ENCODE results near the gene F5. TPM values are rescaled to one million over a fixed set of nuclear protein-coding genes. Genes with fewer than 3 reads are reported as not detected.

Gene F5
- total and polyA plus RNA-seq, 2 experiments from 2014 or later, result 0.01 TPM; not detected in 1

DNA sequence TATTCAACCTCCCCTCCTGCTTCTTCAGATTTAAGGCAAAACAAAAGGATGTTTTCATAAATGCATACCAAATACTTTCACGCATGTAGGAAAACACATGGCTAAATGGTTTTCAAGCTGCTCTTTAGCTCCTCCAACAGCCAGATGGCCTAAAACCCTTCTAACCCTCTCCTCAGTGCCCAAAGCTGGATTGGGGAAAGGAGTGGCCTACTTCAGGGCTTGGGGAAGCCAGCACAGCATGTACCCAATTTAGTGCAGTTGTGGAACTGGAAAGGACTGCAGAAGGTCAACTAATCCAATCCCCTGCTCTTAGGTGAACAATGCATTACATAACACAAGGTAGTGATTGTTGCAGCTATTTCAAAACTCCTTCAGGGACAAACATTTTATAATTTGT lies 9.3 kb downstream of the F5 start:
- TF ChIP-seq, protein P1, sequence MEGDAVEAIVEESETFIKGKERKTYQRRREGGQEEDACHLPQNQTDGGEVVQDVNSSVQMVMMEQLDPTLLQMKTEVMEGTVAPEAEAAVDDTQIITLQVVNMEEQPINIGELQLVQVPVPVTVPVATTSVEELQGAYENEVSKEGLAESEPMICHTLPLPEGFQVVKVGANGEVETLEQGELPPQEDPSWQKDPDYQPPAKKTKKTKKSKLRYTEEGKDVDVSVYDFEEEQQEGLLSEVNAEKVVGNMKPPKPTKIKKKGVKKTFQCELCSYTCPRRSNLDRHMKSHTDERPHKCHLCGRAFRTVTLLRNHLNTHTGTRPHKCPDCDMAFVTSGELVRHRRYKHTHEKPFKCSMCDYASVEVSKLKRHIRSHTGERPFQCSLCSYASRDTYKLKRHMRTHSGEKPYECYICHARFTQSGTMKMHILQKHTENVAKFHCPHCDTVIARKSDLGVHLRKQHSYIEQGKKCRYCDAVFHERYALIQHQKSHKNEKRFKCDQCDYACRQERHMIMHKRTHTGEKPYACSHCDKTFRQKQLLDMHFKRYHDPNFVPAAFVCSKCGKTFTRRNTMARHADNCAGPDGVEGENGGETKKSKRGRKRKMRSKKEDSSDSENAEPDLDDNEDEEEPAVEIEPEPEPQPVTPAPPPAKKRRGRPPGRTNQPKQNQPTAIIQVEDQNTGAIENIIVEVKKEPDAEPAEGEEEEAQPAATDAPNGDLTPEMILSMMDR (IDR thresholded peaks at IDR 0.05; ENCODE audit: low read depth, low read length), result no peak
- DNase-seq (ENCODE audit: low read depth in 1 of 2, low spot score in 1 of 2), result no peak
- H3K27me3 ChIP-seq, result no peaks in the 10 kb centered on the region

DNA sequence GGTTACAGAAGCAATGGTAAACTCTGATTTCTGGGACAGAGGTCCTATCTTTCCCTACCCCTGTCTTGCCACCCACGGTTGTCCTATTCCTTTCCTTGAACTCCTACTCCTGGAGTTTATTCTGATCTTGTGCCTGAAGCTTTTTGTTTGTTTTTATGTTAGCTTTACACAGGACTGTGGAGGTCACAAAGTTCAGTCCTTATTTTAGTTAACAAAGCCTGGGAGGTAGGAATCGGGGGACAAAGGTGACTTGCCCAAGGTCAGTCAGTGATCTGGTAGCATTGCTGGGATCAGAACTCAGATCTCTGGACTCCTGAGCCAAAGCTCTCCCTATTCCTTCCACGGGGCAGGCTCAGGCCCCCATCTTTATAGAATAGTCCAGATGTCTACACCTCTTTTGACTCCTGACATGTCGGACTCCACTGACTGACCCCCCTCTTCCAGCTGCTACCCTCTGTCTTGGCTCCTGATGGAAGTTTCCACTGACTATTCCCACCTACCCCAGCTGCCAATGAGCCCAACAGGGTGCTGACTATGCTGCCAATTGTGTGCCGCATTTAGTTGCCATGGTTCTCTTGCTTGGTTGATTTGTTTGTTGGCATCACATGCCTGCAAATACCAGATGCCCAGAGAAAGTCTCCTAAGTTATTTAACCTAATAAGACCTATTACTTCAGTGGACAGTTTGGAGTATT lies 9.9 kb downstream of the F5 start:
- Histone ChIP-seq H3K9me3 (ENCODE audit: low read depth) (no peaks in the 10 kb centered on the region), H3K27me3 (no peaks in the 10 kb centered on the region), H3K27ac (no peak overlapping the region), H3K36me3 (no peaks in the 10 kb centered on the region), H3K4me1 (ENCODE audit: low read depth) (no peaks in the 10 kb centered on the region), H3K4me3 (no peak overlapping the region)
- DNase-seq (ENCODE audit: low read depth in 1 of 2, low spot score in 1 of 2), result no peak
- TF ChIP-seq, protein P1 (IDR thresholded peaks at IDR 0.05; ENCODE audit: low read depth, low read length), result no peak

More for the DNA sequence above, 9.3 kb downstream of the F5 start:
- Histone ChIP-seq H3K4me3 (no peak overlapping the region), H3K4me1 (ENCODE audit: low read depth) (no peaks in the 10 kb centered on the region), H3K9me3 (ENCODE audit: low read depth) (no peaks in the 10 kb centered on the region), H3K27ac (no peak overlapping the region), H3K36me3 (no peaks in the 10 kb centered on the region)

GRCh38 chr1:169574336-169574735 lies 11.9 kb downstream of the F5 start:
- Histone ChIP-seq H3K36me3 (no peaks in the 10 kb centered on the region), H3K4me3 (no peak overlapping the region), H3K27ac (no peak overlapping the region), H3K4me1 (ENCODE audit: low read depth) (no peaks in the 10 kb centered on the region), H3K27me3 (peaks cover 3% of the 10 kb centered on the region), H3K9me3 (ENCODE audit: low read depth) (no peaks in the 10 kb centered on the region)
- TF ChIP-seq, protein P1 (IDR thresholded peaks at IDR 0.05; ENCODE audit: low read depth, low read length), result no peak
- DNase-seq (ENCODE audit: low read depth in 1 of 2, low spot score in 1 of 2), result no peak

- H3K27me3 ChIP-seq, result peaks cover 10% of the 10 kb centered on the region
- TF ChIP-seq, protein P1 (IDR thresholded peaks at IDR 0.05; ENCODE audit: low read depth, low read length), result no peak
- H3K4me1 ChIP-seq (ENCODE audit: low read depth), result no peaks in the 10 kb centered on the region
- no peak overlapping the region for H3K27ac ChIP-seq
- H3K4me3 ChIP-seq, result no peak overlapping the region
- DNase-seq (ENCODE audit: low read depth in 1 of 2, low spot score in 1 of 2), result peak in 1 of 2 donors; percentile 12
- H3K9me3 ChIP-seq (ENCODE audit: low read depth), result no peaks in the 10 kb centered on the region
- H3K36me3 ChIP-seq, result no peaks in the 10 kb centered on the region
Observed at GRCh38 chr1:169572187-169572586, 14.1 kb downstream of the F5 start.

DNA sequence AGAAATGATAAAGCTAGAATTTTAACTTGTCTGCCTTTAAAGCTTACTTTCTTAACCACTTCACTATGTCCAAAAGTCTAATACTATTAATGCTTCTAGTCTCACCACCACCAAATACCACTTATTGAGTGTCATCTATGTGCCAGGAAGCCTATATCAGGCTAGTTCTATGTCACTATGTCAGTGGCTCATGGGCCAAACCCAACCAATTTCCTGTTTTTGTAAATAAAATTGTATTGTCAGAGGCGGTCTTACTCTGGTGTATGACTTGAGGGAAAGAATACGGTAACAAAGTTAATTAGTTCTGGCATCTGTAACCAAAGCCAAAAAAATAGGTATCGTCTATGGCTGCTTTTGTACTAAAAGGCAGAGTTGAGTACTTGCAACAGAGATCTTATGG lies 14.8 kb downstream of the F5 start:
- Histone ChIP-seq H3K9me3 (ENCODE audit: low read depth) (no peaks in the 10 kb centered on the region), H3K36me3 (no peaks in the 10 kb centered on the region), H3K27ac (no peak overlapping the region), H3K27me3 (peaks cover 10% of the 10 kb centered on the region), H3K4me3 (no peak overlapping the region), H3K4me1 (ENCODE audit: low read depth) (no peaks in the 10 kb centered on the region)
- no peak for DNase-seq (ENCODE audit: low read depth in 1 of 2, low spot score in 1 of 2)
- TF ChIP-seq, protein P1 (IDR thresholded peaks at IDR 0.05; ENCODE audit: low read depth, low read length), result no peak
